GM21576 (cell line): Measurements from ENCODE around the gene KCNK10.
A peak's percentile ranks its signal among the peaks of the same experiment; 100 is the strongest.

ENCODE experiments used
- ATAC-seq: cut with Tn5 transposase; IDR thresholded peaks from one replicate; pipeline ENCODE4 v1.9.1; 2021; ENCODE audit warnings: mild to moderate bottlenecking, moderate library complexity; ENCODE audit not compliant: unreplicated experiment

Gene KCNK10

DNA sequence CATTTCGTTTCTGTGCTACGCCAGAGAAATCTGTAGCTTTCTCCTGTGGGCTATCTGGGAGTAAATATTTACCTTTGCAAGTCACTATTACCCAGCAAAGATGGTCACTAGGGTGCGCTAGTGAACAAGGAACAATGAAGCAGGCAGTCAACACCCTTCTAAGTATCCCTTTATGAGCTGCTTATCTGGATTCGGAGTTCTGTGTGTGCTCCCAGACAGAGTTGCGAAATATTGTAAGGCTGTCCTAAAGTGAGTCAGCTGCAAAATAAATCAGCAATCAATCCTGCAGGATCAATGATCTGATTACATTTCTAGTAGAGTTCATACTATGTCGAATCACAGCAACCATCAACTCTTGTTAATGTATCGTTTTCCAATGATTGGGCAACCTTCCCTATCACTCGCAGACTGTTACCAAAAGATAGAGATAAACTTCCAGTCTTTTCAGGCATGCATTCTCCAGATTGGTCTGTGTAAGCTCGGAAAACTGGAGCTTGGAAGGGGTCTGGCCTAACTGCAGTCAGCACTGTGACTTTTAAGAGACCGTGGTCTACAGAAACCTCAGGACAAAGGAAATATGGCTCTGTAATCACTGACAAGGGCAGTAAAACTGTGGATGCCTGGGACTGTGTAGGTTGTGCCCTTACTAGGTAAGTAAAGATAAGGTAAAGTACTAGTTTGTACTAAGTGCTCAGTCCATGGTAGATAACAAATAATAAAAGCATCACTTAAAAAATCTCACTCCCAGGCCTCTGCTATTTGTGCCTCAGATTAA lies 133.5 kb downstream of the KCNK10 start:
- peak; percentile 80 for ATAC-seq

DNA sequence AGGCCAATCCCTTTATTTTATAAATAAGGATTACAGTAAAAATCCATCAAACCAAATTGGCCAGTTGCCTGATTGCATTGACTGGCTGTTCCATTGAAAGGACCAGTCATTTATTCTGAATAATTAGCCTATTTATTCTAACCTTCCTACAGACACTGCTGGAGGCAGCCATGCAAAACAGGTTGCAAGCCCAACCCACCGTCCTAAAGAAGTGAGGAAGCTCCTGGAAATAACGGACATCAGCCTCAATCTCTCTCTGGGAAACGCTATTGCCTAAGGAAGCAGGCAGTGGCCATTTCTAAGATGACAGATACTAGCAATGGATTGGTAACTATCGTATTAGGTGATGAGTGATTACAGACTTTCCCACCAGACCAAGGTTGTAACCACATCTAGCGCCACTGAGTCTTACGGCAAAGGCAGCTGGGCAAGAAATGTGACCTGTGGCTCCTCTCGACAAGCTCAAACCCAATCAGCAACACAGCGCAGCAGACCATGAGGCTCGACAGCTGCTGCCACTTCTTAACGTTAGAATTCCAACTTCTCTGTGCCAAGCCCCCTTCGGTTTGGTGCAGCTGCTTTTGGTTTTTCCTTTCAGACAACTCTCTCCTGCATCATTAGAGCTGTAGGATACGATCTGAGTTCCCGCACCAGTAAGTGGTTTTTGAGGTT lies 134.2 kb downstream of the KCNK10 start:
- peak; percentile 39 for ATAC-seq

DNA sequence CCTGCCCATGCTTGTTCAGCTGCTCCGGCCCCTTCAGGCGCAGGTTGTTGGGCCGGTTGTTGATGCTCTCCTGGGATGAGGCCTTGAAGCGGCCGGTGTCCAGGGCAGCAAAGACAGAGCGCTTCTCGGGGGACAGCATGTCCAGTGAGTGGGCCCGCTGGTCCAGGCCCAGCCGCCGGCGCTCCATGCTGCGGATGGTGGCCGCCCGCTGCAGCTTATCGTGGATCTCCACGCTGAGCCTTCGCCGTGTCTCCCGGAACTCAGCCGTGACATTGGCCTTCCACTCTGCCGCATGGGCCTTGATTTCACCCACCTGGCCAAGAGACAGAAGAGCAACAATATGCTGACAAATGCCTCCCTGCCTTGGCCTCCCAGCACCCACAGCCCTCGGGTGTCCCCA lies 137.2 kb downstream of the KCNK10 start:
- no peak for ATAC-seq

DNA sequence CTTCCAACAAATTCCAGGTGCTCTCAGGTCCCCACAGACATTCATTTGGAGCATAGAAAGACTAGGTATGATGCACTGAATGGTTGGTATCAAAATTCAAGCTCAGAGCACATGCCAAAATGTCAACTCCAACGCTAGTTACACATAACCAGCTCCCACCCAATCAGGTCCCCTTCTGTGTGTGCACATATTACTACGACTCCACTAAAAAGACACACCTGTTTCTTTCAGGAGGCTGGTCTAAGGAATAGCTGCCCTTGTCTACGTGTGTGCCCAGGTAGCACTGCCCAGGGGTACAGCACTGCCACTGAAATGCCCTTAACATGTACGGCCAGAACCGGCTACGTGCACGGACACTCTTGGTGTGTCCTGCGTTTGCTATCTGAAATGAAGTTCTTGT lies 138.1 kb downstream of the KCNK10 start:
- no peak for ATAC-seq

DNA sequence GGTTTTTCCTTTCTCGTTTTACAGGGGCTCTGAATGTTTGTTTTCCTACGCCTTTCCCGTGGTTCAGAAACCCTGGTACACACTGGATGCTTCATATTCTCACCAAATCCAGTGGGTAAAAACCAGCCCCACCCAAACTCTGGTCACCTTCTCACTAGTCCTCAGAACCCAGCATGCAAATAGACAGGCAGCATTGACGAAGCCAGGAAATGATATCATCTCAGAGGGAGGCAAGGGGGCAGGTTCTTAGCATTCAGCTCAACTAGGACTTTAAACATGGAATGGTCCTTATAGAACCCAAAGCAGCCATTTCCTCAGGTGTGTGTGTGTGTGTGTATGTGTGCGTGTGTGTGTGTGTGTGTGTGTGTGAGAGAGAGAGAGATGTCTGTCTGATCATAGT lies 142.0 kb downstream of the KCNK10 start:
- ATAC-seq: peak; percentile 52

DNA sequence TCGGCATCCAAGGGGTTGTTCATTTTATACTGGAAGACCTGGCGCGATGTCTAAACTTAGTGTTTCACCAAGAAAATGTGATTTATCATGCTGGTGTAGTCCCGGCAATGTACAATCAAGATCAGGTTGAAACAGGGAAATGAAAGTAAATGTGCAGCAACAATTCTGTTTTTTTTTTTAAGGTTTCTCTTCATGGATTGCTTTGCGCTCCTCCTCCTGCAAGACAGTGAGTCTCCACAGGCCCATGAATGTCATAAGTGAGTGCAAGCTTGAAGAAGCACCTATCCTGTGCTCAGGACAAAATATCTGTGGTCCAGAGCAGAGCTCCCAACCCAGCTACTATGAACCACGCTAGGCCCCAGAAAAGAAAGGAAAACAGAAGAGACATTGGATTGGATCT lies 143.4 kb downstream of the KCNK10 start:
- no peak for ATAC-seq

DNA sequence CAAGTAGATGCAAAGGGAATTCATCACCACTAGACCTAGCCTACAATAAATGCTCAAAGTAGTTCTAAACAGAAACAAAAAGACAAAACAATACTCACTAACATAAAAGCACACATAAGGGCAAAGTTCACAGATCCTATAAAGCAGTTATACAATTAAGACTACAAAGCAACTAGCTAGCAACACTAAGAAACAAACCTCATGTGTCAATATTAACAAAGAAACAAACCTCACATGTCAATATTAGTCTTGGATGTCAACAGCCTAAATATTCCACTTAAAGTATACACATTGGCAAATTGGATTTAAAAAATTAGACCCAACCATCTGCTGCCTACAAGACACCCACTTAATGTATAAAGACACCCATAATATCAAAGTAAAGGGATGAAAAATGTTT lies 152.7 kb downstream of the KCNK10 start:
- ATAC-seq: no peak

DNA sequence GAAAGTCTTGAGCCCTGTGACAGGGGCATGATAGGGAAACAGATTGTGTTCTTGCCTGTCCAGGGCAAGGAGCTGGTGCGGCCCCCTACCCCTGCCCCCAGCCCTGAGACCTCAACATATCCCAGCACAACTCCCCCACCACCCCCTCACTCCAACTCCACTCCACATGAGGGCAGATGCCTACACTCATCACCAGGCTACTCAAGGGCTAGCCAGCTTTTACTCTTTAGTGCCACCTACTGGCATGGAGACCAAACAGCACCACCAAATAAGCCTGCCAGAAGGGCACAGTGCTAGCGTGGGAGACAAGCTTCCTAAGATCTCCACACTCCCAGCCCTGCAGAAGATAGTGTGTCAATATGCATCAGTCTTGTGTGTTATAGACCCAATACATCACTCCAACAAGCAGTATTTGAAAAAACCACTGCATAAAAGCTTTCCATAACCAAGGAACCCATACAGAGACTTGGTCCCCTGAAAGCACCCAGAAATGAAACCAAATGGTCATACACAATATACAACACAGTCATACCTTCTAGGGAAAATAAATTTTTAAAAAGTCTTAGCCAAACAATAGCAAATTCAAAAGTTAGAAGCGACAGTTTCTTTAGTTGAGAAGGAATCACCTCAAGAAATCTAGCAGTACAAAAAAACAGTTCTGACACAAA lies 154.4 kb downstream of the KCNK10 start:
- peak; percentile 90 for ATAC-seq

DNA sequence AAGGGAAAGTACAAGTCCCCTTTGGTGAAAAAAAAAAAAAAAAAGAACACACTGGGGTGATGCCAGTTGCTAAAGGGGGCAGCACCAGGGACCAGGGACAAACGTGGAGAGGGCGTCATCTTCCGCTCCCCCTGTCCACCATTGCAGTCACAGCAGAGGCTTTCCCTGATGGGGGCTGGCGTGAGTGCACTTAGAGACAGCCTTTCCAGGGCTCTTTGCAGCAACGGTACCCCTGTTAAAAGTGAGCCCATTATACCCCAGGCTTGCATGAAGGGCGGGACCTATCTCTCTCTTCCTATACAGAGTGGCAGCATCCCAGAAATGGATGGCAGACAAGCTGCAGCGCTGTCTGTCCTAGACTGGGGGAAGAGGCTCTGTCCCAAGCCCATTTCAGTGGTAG lies 155.0 kb downstream of the KCNK10 start:
- no peak for ATAC-seq

DNA sequence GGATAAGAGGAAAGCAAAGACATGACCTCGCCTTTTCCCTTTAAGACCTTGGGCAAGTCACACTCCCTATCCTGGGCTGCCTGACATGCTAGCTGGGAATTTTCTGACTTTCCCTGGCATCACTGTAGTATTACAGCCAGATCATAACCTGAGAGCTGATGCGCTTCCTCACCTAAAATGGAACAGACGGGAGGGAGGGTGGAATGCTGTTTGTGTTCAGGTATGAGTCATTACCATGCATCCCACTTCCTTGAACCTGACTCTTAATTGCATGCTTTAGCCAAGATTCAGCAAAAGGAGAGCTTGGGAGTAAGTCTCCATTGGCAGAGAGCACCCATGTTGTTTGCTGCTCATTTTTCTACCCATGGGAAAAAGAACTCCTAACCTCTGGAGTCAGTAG lies 156.5 kb downstream of the KCNK10 start:
- no peak for ATAC-seq

DNA sequence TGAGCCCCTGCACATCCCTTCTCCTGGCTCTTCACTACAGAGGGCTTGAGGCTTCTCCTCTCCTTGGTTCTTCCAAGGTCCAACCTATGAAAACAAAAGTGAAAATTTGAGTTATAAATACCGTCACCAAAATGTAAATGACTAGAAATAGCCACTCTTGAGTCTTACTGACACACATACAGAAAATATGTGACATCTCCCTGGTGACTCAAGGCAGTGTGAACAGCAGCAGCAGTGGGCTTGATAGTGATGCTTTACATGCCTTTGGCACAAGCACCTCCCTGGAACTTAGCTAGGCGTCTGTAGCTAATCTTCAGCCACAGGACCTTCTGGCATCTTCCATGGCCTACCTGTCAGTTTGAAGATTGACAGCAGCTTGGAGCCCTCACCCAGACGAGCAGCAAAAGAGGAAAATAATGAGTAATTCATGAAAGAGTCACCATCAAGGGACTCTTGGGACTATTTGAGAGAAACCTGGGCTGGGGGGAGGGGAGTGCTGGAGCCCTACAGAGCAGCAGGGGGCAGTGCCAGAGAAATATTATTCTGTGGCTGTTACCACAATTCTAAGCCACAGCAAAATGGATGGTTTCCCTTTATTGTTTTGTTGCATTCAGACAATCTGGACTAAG lies 158.0 kb downstream of the KCNK10 start:
- ATAC-seq: no peak

DNA sequence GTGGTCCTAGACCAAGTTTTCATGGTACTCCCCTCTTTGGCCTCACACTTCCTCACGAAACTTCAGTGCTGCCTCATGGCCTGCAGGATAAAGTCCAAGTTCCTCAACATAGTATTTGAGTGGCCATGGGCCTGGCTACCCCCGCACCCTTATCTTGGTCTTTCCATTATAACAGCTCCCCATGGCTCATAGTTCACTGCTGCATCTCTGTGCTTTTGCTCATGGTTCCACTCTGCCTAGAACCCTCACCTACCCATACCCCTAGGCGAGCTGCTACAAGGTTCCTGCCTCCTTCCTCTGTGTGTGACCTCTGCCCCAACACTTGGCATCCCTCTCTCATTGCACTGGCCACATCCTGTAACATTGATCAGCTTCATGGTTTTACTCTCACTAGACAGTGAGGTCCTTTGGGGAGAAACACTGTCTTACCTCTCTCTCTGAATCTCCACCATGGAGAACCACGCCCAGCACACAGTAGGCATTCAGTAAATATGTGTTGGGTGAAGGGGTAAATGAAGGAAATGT lies 159.3 kb downstream of the KCNK10 start:
- no peak for ATAC-seq

DNA sequence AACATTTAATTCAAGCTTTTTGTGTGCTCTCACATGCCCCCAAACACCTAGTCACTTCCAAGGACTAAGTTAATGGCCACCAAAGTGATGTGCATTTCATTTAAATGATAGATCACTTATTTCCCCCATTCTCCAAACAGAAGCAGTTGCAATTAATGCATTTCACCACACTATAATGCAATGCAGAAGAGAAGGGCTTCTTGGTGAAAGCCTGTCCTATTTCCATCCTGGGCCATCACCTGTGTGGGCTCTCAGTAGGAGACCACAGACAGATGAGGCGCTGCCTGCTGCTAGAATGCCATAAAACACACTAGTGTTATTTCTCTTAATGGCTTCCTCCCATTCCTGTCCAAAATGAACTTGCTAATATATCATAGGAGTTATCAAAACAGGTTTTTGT lies 166.9 kb downstream of the KCNK10 start:
- ATAC-seq: no peak

DNA sequence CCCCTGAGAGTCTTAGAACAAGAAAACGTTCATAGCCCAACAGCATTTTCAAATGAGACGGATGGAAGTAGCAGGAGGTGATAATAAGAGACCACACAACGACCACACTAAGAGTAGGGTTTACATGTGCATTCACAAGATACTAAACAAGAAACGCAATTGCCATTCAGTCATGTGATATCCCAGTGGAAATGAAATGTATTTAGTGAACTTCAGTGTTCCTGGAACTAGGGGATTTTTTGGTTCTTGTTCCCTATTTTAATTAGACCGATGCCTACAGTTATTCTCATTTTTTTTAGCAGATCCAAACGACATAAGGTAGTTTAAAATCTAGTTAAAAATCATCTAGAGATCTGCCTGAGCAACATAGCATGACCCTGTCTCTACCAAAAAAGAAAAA lies 168.1 kb downstream of the KCNK10 start:
- ATAC-seq: no peak

DNA sequence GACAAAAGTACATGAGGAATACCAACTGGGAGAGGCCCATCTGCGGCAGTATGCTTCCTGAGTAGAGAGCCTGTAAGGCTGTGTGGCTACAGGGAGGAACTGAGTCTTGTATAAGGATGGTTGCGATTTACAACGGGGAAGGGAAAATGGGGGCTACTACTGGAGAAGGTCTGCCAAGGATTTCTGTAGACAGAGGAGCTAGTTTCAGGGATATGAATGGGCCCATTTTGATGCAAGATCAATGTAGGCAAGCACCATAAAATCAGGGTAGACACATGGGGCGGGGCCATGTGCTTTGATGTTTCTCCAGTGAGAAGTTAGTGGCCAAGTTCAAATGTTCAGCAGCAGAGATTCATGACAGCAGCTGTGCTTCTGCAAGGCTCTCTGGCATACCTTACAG lies 168.7 kb downstream of the KCNK10 start:
- no peak for ATAC-seq

DNA sequence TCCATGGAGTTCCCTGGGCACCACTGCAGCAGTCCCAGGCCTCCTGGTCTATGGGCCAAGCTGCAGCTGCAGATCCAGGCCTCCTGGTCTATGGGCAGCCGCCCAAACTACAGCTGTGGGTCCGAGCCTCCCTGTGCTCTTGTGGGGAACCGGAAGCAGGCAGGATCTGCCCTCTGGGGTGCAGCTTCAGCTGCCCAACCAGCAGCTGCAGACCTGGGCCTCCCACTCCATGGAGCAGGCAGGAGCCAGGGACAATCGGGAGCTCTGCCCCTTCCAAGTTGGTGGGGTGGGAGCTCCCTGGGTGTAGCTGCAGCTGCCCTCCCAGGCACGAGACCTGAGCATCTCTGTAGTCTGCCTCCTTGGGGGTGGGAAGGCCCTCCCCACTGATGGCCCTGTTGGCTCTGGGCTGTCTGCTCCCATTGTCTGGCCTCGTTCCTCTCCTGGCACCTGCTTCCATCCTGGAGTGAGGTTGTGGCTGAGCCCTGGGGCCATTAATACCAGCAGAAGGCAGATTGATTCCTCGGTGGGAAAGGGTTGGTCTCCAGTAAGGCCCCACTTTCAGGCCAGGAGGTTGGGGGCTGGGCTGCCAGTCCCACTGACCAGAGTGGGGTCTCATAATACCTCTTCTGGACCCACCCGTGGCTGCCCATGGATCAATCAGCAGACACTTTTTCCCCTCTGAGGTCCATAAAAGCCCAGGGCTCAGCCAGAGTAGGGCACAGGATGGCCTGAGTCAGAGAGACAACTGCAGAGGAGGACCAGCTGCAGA lies 176.0 kb downstream of the KCNK10 start:
- ATAC-seq: no peak

DNA sequence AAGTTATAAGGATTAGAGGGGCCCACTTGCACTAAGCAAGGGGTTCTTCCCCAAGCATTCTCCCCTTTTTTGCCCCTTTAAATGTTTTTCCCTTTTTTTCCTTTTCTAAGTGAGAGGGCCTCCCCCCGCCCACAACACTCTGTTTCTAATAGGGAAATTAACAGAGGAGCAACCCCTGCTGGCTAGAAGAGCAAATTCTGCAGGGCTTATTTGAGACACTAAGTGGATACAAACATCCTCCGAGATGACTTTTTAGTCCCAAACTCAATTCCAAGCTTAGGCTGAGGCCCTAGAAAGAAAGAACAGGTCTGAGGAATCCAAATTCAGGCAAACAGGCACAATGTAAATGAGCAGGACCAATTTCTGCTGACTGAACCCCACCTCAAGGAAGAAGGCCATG lies 179.3 kb downstream of the KCNK10 start:
- no peak for ATAC-seq

DNA sequence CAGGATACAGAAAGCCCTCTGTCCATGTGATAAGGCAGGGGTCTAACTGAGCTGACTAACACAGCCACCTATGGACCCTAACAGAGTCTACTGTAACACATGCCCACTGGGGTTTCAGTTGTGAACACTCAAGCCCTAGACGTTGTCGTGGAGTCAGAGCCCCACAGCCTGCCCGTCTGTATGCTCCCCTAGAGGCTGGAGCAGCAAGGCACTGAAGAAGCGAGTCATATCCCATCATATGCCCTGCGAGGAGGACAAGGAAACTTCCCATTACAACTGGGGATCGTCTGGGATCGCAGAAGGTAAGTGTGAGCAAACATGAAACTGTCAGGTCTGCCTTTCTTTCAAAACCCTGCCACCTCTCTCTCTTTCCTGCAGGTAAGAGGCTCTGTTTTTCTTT lies 180.1 kb downstream of the KCNK10 start:
- ATAC-seq: no peak

DNA sequence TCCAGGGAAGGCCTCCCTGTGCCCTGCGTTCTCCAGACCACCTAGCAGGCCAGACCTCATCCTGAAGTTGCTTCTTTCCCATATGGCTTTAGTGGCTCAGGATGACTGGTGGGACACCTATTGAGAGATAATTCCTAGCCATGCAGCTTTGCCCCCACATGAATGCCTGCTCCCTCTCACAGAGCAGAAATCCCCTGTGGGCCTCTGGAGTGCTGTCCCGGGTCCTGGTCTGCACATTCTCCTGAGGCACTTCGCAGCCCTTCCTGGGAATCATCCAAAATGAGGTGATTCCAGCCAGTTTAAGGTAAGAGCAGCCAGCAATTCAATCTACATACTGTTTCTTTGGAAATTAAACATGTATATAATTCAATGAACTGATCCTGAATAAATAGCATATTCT lies 182.2 kb downstream of the KCNK10 start:
- ATAC-seq: no peak

DNA sequence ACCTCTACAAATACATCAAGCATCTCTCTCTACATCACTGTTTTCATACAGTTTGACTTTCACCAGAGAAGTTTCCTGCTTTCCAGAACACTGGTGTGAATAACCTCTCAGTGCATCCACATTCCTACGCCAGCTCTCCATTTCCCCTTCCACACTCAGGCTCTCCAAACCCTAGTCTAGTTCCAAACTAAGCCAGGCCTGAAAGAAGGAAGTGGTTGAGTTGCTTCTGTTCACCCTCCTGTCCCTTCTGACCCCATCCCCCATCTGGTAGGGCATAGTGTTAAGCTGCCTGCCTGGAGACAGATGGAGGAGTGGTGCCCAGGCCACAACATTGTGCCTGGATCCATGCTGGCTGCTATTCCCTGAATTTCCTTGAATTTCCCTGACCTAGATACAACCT lies 185.7 kb downstream of the KCNK10 start:
- ATAC-seq: no peak
